WERI-Rb-1 (cell line): ENCODE measurements around the gene TH.

ENCODE experiments used
- DNase-seq: peaks from one replicate; pipeline ENCODE4 v3.0.0-alpha.2; 2020
- H3K27ac ChIP-seq: fragments of 250-450 bp; sonication (Bioruptor Pico); 2 replicates; pipeline ENCODE4 v1.5.1; 2020; ENCODE audit warnings: mild to moderate bottlenecking, moderate library complexity
- H3K27me3 ChIP-seq: fragments of 250-450 bp; sonication (Bioruptor Pico); 2 replicates; pipeline ENCODE4 v1.5.1; 2021; ENCODE audit warnings: mild to moderate bottlenecking, low read depth, moderate library complexity; ENCODE audit not compliant: insufficient read depth, severe bottlenecking
- H3K36me3 ChIP-seq: fragments of 250-450 bp; sonication (Bioruptor Pico); 2 replicates; pipeline ENCODE4 v1.5.1; 2020; ENCODE audit warnings: mild to moderate bottlenecking, moderate library complexity
- H3K4me3 ChIP-seq: 2 replicates; pipeline ENCODE4 v1.5.1; 2011; ENCODE audit warnings: low read depth, mild to moderate bottlenecking, control low read depth, low read length
- H3K9me3 ChIP-seq: fragments of 250-450 bp; sonication (Bioruptor Pico); 2 replicates; pipeline ENCODE4 v1.5.1; 2021; ENCODE audit warnings: mild to moderate bottlenecking, moderate library complexity; ENCODE audit not compliant: severe bottlenecking
- CTCF ChIP-seq: IDR thresholded peaks from 2 replicates; pipeline ENCODE4 v1.5.1; 2011; ENCODE audit warnings: low read depth, mild to moderate bottlenecking, control low read depth, inconsistent platforms, low read length

TH gene

GRCh38 chr11:2188745-2189144, 17.1 kb upstream of the TH start:
- H3K9me3 ChIP-seq = no peaks in the 10 kb centered on the region
- no peak for TF ChIP-seq CTCF
- H3K27ac ChIP-seq = no peak overlapping the region
- no peak for DNase-seq
- peaks cover 2% of the 10 kb centered on the region for H3K27me3 ChIP-seq
- H3K36me3 ChIP-seq = no peaks in the 10 kb centered on the region
- no peak overlapping the region for H3K4me3 ChIP-seq

DNA sequence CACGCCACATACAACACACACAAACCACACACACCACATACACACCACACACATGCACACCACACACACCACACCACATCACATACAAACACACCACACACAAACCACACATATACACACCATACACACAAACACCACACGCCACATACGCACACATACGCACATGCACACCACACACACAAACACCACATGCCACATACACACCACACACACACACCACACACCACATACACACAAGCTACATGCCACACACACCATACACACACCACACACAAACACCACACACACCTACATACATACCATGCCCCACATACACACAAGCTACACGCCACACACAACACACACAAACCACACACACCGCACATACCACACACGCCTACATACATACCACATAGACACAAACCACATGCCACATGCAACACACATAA, 15.7 kb upstream of the TH start:
- no peak for DNase-seq
- no peak overlapping the region for H3K27ac ChIP-seq
- no peaks in the 10 kb centered on the region for H3K36me3 ChIP-seq
- no peaks in the 10 kb centered on the region for H3K9me3 ChIP-seq
- TF ChIP-seq CTCF = no peak
- peaks cover 2% of the 10 kb centered on the region for H3K27me3 ChIP-seq
- H3K4me3 ChIP-seq = no peak overlapping the region

GRCh38 chr11:2186669-2187279, 15.2 kb upstream of the TH start:
- Histone ChIP-seq H3K4me3 (no peak overlapping the region), H3K36me3 (no peaks in the 10 kb centered on the region), H3K27ac (no peak overlapping the region), H3K9me3 (no peaks in the 10 kb centered on the region), H3K27me3 (peaks cover 2% of the 10 kb centered on the region)
- DNase-seq = peak; percentile 60
- TF ChIP-seq CTCF = peak; percentile 79

DNA sequence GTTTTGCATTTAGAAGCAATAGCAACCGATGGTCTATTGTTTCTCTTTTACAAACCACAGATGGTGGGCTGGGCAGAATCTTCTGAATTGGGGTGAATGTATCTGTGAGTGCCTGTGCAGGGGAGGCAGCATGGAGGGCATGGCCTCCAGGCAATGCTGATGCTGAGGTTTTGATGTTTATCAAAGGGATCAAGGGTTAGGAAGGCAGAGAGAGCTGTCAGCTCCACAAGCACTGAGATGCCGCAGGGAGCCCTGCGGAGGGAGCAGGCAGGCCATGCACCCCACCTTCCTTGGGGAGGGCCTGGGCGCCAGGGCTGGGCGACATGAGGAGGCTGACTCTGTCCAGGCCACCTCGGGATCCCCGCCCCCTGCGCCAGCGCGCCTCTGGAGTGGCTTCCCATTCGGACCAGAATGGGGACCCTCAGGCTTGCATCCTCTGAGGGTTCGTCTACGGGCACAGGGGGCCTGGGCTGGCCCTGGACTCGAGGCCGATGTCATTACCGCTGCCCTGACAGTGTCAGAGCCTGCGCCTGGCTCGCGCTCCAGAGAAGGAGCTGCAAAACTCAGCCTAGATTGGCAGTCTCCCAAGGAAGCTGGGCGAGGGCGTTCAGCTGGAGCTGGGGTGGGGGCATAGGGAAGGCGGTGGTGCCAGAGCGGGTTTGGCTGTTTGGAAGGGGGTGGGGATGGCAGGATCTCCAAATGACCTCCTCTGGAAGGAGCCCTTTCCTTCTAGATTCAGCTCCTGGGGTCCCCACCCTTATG, 13.9 kb upstream of the TH start:
- Histone ChIP-seq H3K36me3 (no peaks in the 10 kb centered on the region), H3K27ac (no peak overlapping the region), H3K9me3 (no peaks in the 10 kb centered on the region), H3K4me3 (no peak overlapping the region), H3K27me3 (peaks cover 2% of the 10 kb centered on the region)
- no peak for TF ChIP-seq CTCF
- no peak for DNase-seq

- no peak for DNase-seq
- Histone ChIP-seq H3K4me3 (no peak overlapping the region), H3K27me3 (peaks cover 2% of the 10 kb centered on the region), H3K27ac (no peak overlapping the region), H3K9me3 (no peaks in the 10 kb centered on the region), H3K36me3 (no peaks in the 10 kb centered on the region)
- no peak for TF ChIP-seq CTCF
Measured at GRCh38 chr11:2182692-2183474, 11.3 kb upstream of the TH start.
